A549 treated with GW870086 at 1 μM for 4 hours (cell line): Measurements from ENCODE around the gene MUC16. TPM values are rescaled to one million over a fixed set of nuclear protein-coding genes. Genes with fewer than 3 reads are reported as not detected.

Source experiments
- total RNA-seq: library from RNA; stranded (reverse); fragments of 200-300 nt; extraction: Qiagen RNA extraction; gene quantifications from 5 replicates; pipeline ENCODE4 v1.2.3, GENCODE V29; 2022; ENCODE audit warnings: low read depth

The MUC16 gene
- 0.02 to 0.23 TPM (median 0.04 TPM) in 4 of 5 replicates, not detected in the other for total RNA-seq

GRCh38 chr19:9009935-9010651 is at the start of gene MUC16:
MUC16 (minus strand) TSS chr19:9010409.

Other genes starting within 250 kb of the MUC16 start
- gene ZNF558, start 178.1 kb downstream of the MUC16 start, total RNA-seq, result 4.6 to 7.8 TPM (median 6.5 TPM) in 5 replicates
- gene MBD3L1, start 178.0 kb downstream of the MUC16 start, total RNA-seq, result not detected in 5 replicates
- gene OR1M1, start 76.7 kb upstream of the MUC16 start, total RNA-seq, result not detected in 5 replicates
- gene OR7G2, start 97.1 kb upstream of the MUC16 start, total RNA-seq, result not detected in 5 replicates
- gene OR7G1, start 105.4 kb upstream of the MUC16 start, total RNA-seq, result not detected in 5 replicates
- gene OR7G3, start 116.5 kb upstream of the MUC16 start, total RNA-seq, result not detected in 5 replicates
- 16.8 to 20.4 TPM (median 18.5 TPM) in 5 replicates for gene ZNF317, start 130.0 kb upstream of the MUC16 start, total RNA-seq
- not detected in 5 replicates for gene OR7D2, start 168.6 kb upstream of the MUC16 start, total RNA-seq
- gene OR7D4, start 209.2 kb upstream of the MUC16 start, total RNA-seq, result not detected in 5 replicates
- gene OR7E24, start 240.5 kb upstream of the MUC16 start, total RNA-seq, result not detected in 5 replicates